Measurements from ENCODE around the gene TTC13. TPM values are rescaled to one million over a fixed set of nuclear protein-coding genes. Genes with fewer than 3 reads are reported as not detected.

TTC13 gene
- total and polyA plus RNA-seq, 4 donors = 2.6 to 17.5 (median 6.8) TPM

DNA sequence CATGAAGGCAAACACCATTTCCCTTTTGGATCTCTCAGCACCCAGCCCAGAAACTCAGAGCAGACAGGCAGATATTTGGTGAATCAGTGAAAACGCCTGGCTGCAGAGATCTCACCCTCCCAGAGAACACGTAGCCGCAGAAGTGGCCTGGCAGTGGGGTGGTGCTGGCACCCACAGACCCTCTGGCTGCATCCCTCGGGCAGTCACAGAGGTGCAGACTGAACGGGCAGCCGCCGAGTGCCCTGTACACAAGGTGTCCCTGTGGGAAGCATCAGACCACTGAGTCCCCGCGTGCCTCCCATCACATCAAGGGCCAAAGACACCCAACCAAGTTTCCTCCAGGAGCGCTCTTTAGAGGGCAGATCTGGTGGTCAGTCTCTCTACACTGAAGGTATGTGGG is 49.3 kb upstream of the TTC13 start:
- peak; percentile 20 for DNase-seq (ENCODE audit: low spot score)
- Histone ChIP-seq H3K27me3 (ENCODE audit: control insufficient read depth in 4 of 4, insufficient read depth in 4 of 4, low read length in 3 of 4) (no peaks in the 10 kb centered on the region), H3K4me3 (ENCODE audit: low read depth in 1 of 3, low read length in 3 of 3) (no peak overlapping the region), H3K9me3 (ENCODE audit: control insufficient read depth in 4 of 4, low read length in 3 of 4) (no peaks in the 10 kb centered on the region), H3K36me3 (ENCODE audit: control insufficient read depth in 4 of 4, insufficient read depth in 3 of 4, low read depth in 1 of 4, low read length in 3 of 4) (no peaks in the 10 kb centered on the region), H3K4me1 (ENCODE audit: control insufficient read depth in 4 of 4, insufficient read depth in 4 of 4, low read length in 3 of 4) (no peaks in the 10 kb centered on the region), H3K27ac (ENCODE audit: low read depth in 1 of 2, low read length in 2 of 2) (no peak overlapping the region), H3K9ac (ENCODE audit: low read depth in 1 of 2, low read length in 2 of 2) (no peak overlapping the region)
- 97% methylated on average over 10 of the region's 10 CpGs for whole genome bisulfite sequencing
- TF ChIP-seq RXRA (IDR thresholded peaks at IDR 0.05) (no peak), FOXA2 (IDR thresholded peaks at IDR 0.05) (no peak)

DNA sequence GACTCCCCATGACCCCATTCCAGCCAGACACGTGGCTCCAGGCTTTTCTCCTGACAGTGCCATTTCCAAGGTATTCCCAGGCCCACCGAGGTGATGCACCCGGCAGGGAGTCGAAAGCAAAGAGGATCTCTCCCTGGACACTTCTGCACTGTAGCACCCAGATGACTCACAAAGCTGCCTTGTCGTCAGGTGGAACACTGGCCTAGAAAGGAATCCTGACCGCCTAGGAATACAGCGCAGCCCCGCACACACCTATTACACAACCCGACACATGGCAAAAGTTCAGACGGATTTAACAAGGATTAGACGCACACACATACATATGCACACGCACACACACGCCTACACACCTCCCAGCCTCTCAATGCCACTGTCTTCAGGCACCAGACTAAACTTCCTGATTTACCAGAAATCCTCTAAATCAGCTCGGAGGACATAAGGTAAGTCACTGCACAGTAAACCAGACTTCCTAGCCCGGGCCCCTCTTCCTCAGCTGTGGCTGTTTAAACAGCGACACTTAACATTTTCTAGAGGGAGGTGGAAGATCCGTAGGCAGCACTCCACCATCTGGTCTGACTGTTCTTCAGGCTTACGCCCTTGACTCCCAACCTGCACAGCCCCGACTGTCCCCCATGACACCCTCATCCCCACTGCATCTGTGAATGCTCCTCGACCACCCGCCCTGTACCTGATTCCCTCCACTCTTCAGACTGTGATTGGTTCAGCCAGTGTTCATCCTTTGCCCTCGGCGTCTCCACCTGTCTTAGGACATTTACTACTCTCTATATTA is 48.7 kb upstream of the TTC13 start:
- WGBS = 91% methylated on average over 23 of the region's 23 CpGs
- peak; percentile 20 for DNase-seq (ENCODE audit: low spot score)
- no peak overlapping the region for H3K27ac ChIP-seq (ENCODE audit: low read depth in 1 of 2, low read length in 2 of 2)

More for the DNA sequence above, 48.7 kb upstream of the TTC13 start:
- TF ChIP-seq, protein P1, sequence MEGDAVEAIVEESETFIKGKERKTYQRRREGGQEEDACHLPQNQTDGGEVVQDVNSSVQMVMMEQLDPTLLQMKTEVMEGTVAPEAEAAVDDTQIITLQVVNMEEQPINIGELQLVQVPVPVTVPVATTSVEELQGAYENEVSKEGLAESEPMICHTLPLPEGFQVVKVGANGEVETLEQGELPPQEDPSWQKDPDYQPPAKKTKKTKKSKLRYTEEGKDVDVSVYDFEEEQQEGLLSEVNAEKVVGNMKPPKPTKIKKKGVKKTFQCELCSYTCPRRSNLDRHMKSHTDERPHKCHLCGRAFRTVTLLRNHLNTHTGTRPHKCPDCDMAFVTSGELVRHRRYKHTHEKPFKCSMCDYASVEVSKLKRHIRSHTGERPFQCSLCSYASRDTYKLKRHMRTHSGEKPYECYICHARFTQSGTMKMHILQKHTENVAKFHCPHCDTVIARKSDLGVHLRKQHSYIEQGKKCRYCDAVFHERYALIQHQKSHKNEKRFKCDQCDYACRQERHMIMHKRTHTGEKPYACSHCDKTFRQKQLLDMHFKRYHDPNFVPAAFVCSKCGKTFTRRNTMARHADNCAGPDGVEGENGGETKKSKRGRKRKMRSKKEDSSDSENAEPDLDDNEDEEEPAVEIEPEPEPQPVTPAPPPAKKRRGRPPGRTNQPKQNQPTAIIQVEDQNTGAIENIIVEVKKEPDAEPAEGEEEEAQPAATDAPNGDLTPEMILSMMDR (IDR thresholded peaks at IDR 0.05; ENCODE audit: low read depth, low read length, missing input control) = no peak
- TF ChIP-seq, protein P2, sequence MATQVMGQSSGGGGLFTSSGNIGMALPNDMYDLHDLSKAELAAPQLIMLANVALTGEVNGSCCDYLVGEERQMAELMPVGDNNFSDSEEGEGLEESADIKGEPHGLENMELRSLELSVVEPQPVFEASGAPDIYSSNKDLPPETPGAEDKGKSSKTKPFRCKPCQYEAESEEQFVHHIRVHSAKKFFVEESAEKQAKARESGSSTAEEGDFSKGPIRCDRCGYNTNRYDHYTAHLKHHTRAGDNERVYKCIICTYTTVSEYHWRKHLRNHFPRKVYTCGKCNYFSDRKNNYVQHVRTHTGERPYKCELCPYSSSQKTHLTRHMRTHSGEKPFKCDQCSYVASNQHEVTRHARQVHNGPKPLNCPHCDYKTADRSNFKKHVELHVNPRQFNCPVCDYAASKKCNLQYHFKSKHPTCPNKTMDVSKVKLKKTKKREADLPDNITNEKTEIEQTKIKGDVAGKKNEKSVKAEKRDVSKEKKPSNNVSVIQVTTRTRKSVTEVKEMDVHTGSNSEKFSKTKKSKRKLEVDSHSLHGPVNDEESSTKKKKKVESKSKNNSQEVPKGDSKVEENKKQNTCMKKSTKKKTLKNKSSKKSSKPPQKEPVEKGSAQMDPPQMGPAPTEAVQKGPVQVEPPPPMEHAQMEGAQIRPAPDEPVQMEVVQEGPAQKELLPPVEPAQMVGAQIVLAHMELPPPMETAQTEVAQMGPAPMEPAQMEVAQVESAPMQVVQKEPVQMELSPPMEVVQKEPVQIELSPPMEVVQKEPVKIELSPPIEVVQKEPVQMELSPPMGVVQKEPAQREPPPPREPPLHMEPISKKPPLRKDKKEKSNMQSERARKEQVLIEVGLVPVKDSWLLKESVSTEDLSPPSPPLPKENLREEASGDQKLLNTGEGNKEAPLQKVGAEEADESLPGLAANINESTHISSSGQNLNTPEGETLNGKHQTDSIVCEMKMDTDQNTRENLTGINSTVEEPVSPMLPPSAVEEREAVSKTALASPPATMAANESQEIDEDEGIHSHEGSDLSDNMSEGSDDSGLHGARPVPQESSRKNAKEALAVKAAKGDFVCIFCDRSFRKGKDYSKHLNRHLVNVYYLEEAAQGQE (IDR thresholded peaks at IDR 0.05) = no peak
- TF ChIP-seq TAF1 (conservative IDR thresholded peaks at IDR 0.05) = no peak
- TF ChIP-seq FOXA1 (IDR thresholded peaks at IDR 0.05) = no peak
- TF ChIP-seq, protein P3, sequence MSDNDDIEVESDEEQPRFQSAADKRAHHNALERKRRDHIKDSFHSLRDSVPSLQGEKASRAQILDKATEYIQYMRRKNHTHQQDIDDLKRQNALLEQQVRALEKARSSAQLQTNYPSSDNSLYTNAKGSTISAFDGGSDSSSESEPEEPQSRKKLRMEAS (IDR thresholded peaks at IDR 0.05) = no peak
- no peak for TF ChIP-seq HNF4A (conservative IDR thresholded peaks at IDR 0.05)
- no peak for TF ChIP-seq EGR1 (IDR thresholded peaks at IDR 0.05; ENCODE audit: low read depth in 2 of 2)
- TF ChIP-seq RAD21 (IDR thresholded peaks at IDR 0.05) = no peak
- no peak for TF ChIP-seq JUND (IDR thresholded peaks at IDR 0.05)
- TF ChIP-seq YY1 (IDR thresholded peaks at IDR 0.05) = no peak
- TF ChIP-seq, protein P4, sequence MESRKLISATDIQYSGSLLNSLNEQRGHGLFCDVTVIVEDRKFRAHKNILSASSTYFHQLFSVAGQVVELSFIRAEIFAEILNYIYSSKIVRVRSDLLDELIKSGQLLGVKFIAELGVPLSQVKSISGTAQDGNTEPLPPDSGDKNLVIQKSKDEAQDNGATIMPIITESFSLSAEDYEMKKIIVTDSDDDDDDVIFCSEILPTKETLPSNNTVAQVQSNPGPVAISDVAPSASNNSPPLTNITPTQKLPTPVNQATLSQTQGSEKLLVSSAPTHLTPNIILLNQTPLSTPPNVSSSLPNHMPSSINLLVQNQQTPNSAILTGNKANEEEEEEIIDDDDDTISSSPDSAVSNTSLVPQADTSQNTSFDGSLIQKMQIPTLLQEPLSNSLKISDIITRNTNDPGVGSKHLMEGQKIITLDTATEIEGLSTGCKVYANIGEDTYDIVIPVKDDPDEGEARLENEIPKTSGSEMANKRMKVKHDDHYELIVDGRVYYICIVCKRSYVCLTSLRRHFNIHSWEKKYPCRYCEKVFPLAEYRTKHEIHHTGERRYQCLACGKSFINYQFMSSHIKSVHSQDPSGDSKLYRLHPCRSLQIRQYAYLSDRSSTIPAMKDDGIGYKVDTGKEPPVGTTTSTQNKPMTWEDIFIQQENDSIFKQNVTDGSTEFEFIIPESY (IDR thresholded peaks at IDR 0.05) = no peak
- TF ChIP-seq RXRA (IDR thresholded peaks at IDR 0.05) = no peak
- TF ChIP-seq, protein P5, sequence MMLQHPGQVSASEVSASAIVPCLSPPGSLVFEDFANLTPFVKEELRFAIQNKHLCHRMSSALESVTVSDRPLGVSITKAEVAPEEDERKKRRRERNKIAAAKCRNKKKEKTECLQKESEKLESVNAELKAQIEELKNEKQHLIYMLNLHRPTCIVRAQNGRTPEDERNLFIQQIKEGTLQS (IDR thresholded peaks at IDR 0.05) = no peak
- TF ChIP-seq GABPA (IDR thresholded peaks at IDR 0.05 in 1 of 2, conservative IDR thresholded peaks at IDR 0.05 in 1 of 2) = no peak
- H3K36me3 ChIP-seq (ENCODE audit: control insufficient read depth in 4 of 4, insufficient read depth in 3 of 4, low read depth in 1 of 4, low read length in 3 of 4) = no peaks in the 10 kb centered on the region
- no peaks in the 10 kb centered on the region for H3K9me3 ChIP-seq (ENCODE audit: control insufficient read depth in 4 of 4, low read length in 3 of 4)
- no peak overlapping the region for H3K9ac ChIP-seq (ENCODE audit: low read depth in 1 of 2, low read length in 2 of 2)
- no peaks in the 10 kb centered on the region for H3K27me3 ChIP-seq (ENCODE audit: control insufficient read depth in 4 of 4, insufficient read depth in 4 of 4, low read length in 3 of 4)
- H3K4me1 ChIP-seq (ENCODE audit: control insufficient read depth in 4 of 4, insufficient read depth in 4 of 4, low read length in 3 of 4) = no peaks in the 10 kb centered on the region
- H3K4me3 ChIP-seq (ENCODE audit: low read depth in 1 of 3, low read length in 3 of 3) = no peak overlapping the region
